ENCODE data around the gene UBE4B.
A peak's percentile ranks its signal among the peaks of the same experiment; 100 is the strongest.

The UBE4B gene

DNA sequence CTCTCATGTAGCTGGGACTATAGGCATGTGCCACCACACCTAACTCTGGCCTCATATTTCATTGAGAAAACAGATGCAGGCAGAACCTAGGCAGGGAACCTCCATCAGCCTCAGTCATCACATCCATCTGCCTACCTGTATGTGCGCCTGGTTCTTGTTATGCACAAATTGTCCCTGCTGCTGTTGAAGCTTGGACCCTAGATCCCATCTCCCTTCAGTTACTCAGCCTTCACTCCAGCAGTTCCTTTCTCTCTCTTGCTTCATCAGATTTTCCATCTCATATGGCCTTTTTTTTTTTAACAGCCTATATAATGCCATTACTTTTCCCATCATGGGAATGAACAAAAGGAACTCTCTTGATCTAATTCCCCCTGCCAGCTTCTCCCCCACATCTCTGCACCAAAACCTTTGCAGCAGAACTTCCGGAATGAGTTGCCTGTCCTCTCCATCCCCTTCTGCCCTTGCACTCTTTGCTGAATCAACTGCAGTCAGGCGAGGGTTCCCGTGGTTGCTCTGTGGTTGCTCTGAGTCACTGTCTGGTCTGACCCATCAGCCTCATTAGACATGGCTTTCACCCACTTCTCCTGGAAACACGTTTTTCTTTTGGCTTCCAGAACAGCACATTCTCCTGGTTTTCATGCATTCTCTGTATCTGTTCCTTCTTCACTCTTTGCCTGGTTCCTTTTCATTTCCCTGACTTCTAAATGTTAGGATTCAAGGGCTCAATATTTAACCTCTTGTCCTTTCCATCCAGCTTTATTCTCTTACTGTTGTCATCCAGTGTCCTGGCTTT lies 41.5 kb downstream of the UBE4B start:
- DNase-seq (ENCODE audit: insufficient read length, low spot score) (peak; percentile 75), FAIRE-seq (peak; percentile 99)
- TF ChIP-seq POLR2A (IDR thresholded peaks at IDR 0.05; ENCODE audit: low read depth, low read length) = no peak

DNA sequence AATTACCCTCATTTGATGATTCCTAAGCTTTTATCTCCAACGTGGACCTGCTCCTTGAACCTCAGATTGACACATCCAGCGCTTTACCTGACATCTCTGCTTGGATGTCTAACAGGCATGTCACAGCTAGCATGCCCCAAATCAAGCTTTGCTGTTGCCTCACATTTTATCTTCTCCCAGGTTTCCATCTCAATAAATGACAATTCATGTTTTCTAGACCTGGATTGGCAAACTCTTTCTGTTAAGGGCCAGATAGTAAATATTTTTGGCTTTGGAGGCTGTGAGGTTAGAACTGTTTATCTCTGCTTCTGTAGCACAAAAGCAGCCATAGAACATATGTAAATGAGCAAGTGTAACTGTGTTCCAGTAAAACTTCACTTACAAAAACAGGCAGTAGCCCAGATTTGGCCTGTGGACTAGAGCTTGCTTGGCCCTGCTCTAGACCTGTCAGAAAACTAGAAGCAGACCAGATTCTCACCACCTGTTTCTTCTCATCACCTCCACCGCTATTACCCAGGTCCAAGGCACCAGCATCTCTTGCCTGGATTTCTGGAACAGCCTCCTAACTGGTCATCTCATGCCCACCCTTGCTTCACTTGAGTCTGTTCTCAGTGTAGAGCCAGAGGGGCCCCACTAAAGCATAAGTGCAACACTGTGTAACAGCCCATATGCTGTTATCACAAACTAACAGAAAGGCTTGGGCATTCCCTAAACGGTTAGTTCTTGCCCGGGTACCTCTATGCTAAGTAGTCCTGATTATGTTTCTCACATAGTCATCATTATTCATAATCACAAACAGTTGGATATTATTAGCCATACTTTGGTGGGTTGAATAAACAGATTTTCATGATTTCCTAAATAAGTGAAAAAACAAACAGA lies 42.3 kb downstream of the UBE4B start:
- DNase-seq (ENCODE audit: insufficient read length, low spot score) (no peak), FAIRE-seq (no peak)
- TF ChIP-seq POLR2A (IDR thresholded peaks at IDR 0.05; ENCODE audit: low read depth, low read length) = no peak

DNA sequence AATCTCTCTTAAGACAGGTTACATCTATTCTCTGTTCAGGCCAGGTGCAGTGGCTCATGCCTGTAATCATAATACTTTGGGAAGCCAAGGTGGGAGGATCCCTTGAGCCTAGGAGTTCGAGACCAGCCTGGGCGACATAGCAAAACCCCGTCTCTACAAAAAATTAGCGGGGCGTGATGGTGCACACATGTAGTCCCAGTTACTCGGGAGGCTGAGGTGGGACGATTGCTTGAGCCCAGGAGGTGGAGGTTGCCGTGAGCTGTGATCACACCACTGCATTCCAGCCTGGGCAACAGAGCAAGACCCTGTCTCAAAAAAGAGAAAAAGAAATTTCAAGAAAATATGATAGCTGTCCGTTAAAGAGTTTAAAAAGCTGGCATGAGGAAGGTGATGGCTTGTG lies 43.0 kb downstream of the UBE4B start:
- FAIRE-seq = no peak
- DNase-seq (ENCODE audit: insufficient read length, low spot score) = no peak
- TF ChIP-seq POLR2A (IDR thresholded peaks at IDR 0.05; ENCODE audit: low read depth, low read length) = no peak

DNA sequence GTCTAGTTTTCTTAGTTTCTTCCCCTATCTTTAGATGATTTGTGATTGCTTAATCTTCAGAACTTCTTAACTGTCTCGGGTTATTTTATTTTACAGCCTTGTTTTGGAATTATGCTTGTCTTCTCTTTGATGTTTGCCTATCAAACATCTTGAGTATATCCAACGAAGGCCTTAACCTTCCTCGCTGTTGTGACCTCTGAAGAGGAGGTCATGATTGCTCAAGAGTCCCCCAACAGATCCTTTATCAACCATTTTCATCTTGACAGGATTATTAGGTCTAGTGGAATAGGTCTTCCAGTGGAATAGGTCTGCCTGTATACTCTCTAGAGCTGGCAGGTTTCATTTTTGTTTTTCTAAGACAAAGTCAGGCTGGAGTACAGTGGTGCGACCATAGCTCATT lies 45.7 kb downstream of the UBE4B start:
- no peak for FAIRE-seq
- TF ChIP-seq POLR2A (IDR thresholded peaks at IDR 0.05; ENCODE audit: low read depth, low read length) = no peak

DNA sequence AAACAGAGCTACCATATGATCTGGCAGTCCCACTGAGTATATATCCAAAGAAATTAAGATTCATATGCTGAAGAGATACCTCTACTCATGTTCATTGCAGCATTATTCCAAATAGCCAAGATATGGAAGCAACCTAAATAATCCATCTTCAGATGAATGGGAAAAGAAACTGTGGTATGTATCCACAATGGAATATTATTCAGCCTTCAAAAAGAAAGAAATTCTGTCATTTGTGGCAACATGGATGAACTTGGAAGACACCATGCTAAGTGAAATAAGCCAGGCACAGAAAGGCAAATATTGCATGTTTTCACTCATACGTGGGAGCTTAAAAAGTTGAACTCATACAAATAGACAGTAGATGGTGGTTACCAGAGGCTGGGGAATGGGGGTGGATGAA lies 47.8 kb downstream of the UBE4B start:
- FAIRE-seq (no peak), DNase-seq (ENCODE audit: insufficient read length, low spot score) (no peak)
- no peak for TF ChIP-seq POLR2A (IDR thresholded peaks at IDR 0.05; ENCODE audit: low read depth, low read length)

More for the DNA sequence above, 45.7 kb downstream of the UBE4B start:
- no peak for DNase-seq (ENCODE audit: insufficient read length, low spot score)

DNA sequence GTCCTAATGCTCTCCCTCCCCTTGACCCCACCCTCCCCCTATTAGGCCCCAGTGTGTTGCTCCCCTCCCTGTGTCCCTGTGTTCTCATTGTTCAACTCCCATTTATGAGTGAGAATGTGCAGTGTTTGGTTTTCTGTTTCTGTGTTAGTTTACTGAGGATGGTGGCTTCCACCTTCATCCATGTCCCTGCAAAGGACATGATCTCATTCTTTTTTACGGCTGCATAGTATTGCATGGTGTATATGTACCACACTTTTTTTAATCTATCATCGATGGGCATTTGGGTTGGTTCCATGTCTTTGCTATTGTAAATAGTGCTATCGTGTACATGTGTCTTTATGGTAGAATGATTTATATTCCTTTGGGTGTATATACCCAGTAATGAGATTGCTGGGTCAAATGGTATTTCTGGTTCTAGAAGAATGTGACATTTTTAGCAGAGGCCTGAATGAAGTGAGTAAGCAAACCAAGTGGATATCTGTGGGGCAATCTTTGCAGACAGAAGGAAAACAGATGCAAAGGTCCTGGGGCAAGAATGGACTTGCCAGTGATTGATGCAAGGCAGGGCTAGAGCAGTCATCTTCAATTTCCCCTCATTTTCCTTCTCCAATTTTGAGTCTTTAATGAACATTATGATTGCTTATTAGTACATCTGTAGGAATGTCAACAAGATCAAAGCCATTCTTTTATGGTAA lies 50.2 kb downstream of the UBE4B start:
- no peak for TF ChIP-seq POLR2A (IDR thresholded peaks at IDR 0.05; ENCODE audit: low read depth, low read length)
- DNase-seq (ENCODE audit: insufficient read length, low spot score) (no peak), FAIRE-seq (no peak)

DNA sequence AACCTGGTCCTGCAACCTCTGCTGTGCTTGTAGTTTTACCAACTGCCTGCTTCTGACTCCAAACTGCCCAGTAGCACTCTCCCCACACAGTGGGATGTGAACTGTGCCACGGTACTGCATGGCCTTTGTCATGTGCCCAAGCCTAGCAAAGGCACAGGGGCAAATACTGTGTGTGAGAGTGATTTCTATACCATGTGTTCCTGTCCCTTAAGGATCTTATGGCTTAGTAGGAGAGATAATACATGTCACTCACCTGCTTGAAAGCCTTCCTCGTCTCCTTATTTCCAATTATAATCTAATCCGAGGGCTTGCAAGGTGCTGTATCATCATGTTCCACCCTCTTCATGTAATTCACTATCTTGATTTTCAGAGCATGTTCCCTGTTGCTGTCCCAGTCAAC lies 51.3 kb downstream of the UBE4B start:
- FAIRE-seq (no peak), DNase-seq (ENCODE audit: insufficient read length, low spot score) (no peak)
- TF ChIP-seq POLR2A (IDR thresholded peaks at IDR 0.05; ENCODE audit: low read depth, low read length) = no peak

DNA sequence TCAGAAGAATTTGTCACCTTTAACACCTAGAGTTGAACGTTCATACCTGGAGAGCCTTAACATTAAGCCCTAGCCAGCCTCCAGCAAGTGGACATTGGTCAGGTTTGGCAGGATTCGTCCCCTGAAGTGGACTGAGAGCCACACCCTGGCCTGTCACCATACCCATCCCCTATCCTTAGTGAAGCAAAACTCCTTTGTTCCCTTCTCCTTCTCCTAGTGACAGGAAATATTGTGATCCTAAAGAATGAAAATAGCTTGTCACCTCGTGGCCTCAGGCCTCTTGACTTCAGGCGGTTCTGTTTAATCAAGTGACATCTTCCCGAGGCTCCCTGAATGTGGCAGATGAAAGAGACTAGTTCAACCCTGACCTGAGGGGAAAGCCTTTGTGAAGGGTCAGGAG lies 52.3 kb downstream of the UBE4B start:
- DNase-seq (ENCODE audit: insufficient read length, low spot score) = no peak
- TF ChIP-seq POLR2A (IDR thresholded peaks at IDR 0.05; ENCODE audit: low read depth, low read length) = no peak
- no peak for FAIRE-seq

DNA sequence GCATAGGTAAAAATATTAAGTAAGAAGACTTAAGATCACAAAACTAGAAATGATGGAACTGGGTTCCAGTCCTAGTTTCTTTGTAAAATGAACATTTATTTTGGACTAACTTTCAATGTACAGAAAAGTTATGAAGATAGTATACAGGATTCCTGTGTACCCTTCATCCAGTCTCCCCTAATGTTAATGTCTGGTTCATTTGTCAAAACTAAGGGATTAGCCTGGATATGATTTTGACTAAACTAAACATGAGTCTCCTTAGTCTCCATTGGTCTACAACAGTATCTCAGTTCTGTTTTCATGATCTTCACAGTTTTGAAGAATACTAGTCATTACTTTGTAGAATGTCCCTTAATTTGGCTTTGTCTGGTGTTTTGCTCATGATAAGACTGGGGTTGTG lies 54.5 kb downstream of the UBE4B start:
- FAIRE-seq = no peak
- no peak for TF ChIP-seq POLR2A (IDR thresholded peaks at IDR 0.05; ENCODE audit: low read depth, low read length)
- no peak for DNase-seq (ENCODE audit: insufficient read length, low spot score)

DNA sequence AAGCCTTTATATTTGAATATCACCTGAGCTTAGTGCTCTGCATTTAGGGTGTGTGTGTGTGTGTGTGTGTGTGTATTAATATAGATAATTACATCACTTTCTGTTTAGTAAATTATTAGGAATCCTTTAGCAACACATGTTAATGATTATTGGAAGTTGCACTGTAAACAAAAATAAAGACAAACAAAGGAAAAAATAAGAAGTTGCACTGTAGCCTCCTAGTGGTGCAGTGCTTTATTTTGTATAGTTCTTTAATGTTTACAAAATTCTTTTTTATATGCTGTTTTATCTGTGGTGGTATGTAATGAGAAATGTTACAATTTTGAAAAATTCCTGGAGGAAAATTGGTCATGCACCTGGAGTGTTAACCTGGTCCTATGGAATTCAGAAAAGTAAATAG lies 69.2 kb downstream of the UBE4B start:
- TF ChIP-seq POLR2A (IDR thresholded peaks at IDR 0.05; ENCODE audit: low read depth, low read length) = no peak
- FAIRE-seq = no peak
- DNase-seq (ENCODE audit: insufficient read length, low spot score) = no peak

DNA sequence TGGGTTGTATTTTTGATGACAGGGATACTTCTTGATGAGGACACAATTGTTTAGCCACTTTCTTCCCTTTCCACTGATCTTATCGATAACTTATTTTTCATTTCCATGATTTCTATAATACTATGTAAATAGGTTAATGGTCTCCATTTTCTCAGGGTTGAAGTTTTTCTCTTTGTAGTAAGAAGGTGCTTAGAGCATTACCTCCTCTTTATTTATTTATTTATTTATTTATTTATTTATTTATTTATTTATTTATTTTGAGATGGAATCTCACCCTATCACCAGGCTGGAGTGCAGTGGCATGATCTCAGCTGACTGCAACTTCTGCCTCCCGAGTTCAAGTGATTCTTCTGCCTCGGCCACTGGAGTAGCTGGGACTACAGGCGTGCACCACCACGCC lies 70.4 kb downstream of the UBE4B start:
- TF ChIP-seq POLR2A (IDR thresholded peaks at IDR 0.05; ENCODE audit: low read depth, low read length) = no peak
- no peak for FAIRE-seq
- DNase-seq (ENCODE audit: insufficient read length, low spot score) = no peak

DNA sequence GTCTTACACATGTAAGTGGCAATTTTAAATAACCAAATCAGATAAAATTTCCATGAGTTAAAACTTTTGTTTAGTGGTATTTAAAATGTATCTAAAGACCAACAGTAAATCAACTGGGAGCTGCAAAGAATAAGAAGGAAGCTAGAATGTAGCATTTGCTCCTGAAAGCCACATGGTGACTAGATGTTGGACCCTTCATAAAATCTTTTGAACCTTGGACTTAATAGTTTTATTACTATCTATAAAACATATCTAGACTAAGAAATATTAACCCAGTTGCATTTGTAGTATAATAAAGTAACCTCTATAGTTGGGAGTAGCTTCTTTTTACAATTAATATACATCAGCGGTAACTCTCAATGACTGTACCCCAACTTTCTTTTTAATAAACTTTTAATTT lies 72.1 kb downstream of the UBE4B start:
- DNase-seq (ENCODE audit: insufficient read length, low spot score) (no peak), FAIRE-seq (no peak)
- no peak for TF ChIP-seq POLR2A (IDR thresholded peaks at IDR 0.05; ENCODE audit: low read depth, low read length)

DNA sequence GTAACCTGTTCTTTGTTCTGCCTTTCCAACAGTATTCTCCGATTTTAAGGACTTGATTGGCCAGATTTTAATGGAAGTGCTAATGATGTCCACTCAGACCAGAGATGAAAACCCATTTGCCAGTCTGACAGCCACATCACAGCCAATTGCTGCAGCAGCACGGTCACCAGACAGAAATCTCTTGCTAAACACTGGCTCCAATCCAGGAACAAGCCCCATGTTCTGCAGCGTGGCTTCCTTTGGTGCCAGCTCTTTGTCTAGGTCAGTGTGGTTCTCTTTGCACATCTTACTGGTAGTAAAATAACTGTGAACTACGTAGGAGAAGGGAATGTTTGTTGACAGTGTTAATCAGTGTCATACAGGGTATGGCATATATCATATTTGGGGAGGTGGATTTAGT lies 72.7 kb downstream of the UBE4B start:
- no peak for TF ChIP-seq POLR2A (IDR thresholded peaks at IDR 0.05; ENCODE audit: low read depth, low read length)
- no peak for FAIRE-seq
- no peak for DNase-seq (ENCODE audit: insufficient read length, low spot score)

DNA sequence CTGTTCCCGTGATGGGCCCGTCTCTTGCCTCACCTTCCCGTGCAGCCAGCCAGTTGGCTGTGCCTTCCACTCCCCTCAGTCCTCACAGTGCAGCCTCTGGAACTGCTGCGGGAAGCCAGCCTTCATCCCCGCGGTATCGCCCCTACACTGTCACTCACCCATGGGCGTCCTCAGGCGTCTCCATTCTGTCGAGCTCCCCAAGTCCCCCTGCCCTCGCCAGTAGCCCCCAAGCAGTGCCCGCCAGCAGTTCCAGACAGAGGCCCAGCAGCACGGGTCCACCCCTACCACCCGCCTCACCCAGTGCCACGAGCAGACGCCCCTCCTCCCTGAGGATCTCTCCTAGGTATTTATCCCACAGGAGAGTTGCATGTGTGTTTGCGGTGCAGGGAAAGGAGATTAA lies 73.5 kb downstream of the UBE4B start:
- DNase-seq (ENCODE audit: insufficient read length, low spot score) = no peak
- TF ChIP-seq POLR2A (IDR thresholded peaks at IDR 0.05; ENCODE audit: low read depth, low read length) = no peak
- FAIRE-seq = no peak

All from H54 (cell line).